Endothelial cell of umbilical vein (primary cell): ENCODE results near the gene JMJD6. TPM values are rescaled to one million over a fixed set of nuclear protein-coding genes. Genes with fewer than 3 reads are reported as not detected.

ENCODE experiments used
- BruUV-seq: library from RNA; stranded (reverse); fragments of 400-500 nt; replicated peaks from 2 replicates; lab custom pipeline; 2021; lab: Mats Ljungman, UMichigan
- CTCF ChIA-PET: fragments of 300-600, 350-600 bp; sonication (Branson Sonifier 250); formaldehyde crosslinking; loops from one replicate; lab custom pipeline; 2021; ENCODE audit warnings: antibody characterized with exemption, inconsistent platforms; lab: Charles Lee
- POLR2A ChIA-PET: fragments of 300-600, 350-600 bp; sonication (Branson Sonifier 250); formaldehyde crosslinking; loops from one replicate; lab custom pipeline; 2021; ENCODE audit warnings: antibody characterized with exemption, inconsistent platforms; lab: Charles Lee
- DNase-seq: peaks from one replicate; pipeline ENCODE4 v3.0.0-alpha.2; 2011; ENCODE audit warnings: low read depth, low spot score
- FAIRE-seq: peaks from 2 replicates; lab custom pipeline; 2011; peaks lifted over from hg19 to GRCh38; lab: Jason Lieb, UNC
- H2AFZ ChIP-seq: 2 replicates; pipeline ENCODE4 v1.6.0; 2012; ENCODE audit warnings: low read depth, low read length, control low read depth, inconsistent platforms
- H3K27ac ChIP-seq: 2 replicates; pipeline ENCODE4 v1.5.1; 2011; ENCODE audit warnings: low read depth, mild to moderate bottlenecking, control low read depth, low read length, moderate library complexity; ENCODE audit not compliant: insufficient read depth
- H3K27me3 ChIP-seq, 2 experiments: 2 replicates each; pipeline versions ENCODE4 v1.6.0 to v1.6.1; 2011; ENCODE audit warnings: low read length in 2 of 2, mixed read lengths in 1 of 2; ENCODE audit not compliant: control insufficient read depth in 2 of 2, insufficient read depth in 2 of 2
- H3K36me3 ChIP-seq, 2 experiments: 2 replicates in 1 of 2; 3 replicates in 1 of 2; pipeline ENCODE4 v1.5.1; 2011; ENCODE audit warnings: low read length in 2 of 2, mild to moderate bottlenecking in 1 of 2, moderate library complexity in 1 of 2; ENCODE audit not compliant: control insufficient read depth in 2 of 2, insufficient read depth in 2 of 2; ENCODE audit errors: extremely low read depth in 1 of 2
- H3K4me1 ChIP-seq: 3 replicates; pipeline ENCODE4 v1.5.1; 2011; ENCODE audit warnings: mild to moderate bottlenecking, low read length; ENCODE audit not compliant: control insufficient read depth, insufficient read depth; ENCODE audit errors: extremely low read depth
- H3K4me2 ChIP-seq: 2 replicates; pipeline ENCODE4 v1.6.1; 2011; ENCODE audit warnings: low read length, control low read depth, mixed read lengths; ENCODE audit not compliant: insufficient read depth
- H3K4me3 ChIP-seq, 3 experiments: fragments of 200-600 bp in 1 of 3; sonication (generic), shearing (Covaris generic) in 1 of 3; replicated peaks in 1 of 3; 2 replicates each; pipeline ENCODE4 v1.5.1; 2011 to 2016; ENCODE audit warnings: control low read depth in 3 of 3, low read length in 3 of 3, mild to moderate bottlenecking in 2 of 3, inconsistent platforms in 1 of 3, low read depth in 1 of 3, moderate library complexity in 1 of 3; ENCODE audit not compliant: insufficient read depth in 1 of 3
- H3K79me2 ChIP-seq: 2 replicates; pipeline ENCODE4 v1.6.0; 2012; ENCODE audit warnings: low read length, inconsistent platforms; ENCODE audit not compliant: control insufficient read depth, insufficient read depth
- H3K9ac ChIP-seq: replicated peaks from 2 replicates; pipeline ENCODE3; 2011; ENCODE audit warnings: low read length, control low read depth; ENCODE audit not compliant: insufficient read depth; ENCODE audit errors: extremely low read depth
- H3K9me1 ChIP-seq: replicated peaks from 3 replicates; pipeline ENCODE4 v1.6.0; 2011; ENCODE audit warnings: mild to moderate bottlenecking, low read length; ENCODE audit not compliant: control insufficient read depth, insufficient read depth; ENCODE audit errors: extremely low read depth
- H3K9me3 ChIP-seq: replicated peaks from 2 replicates; pipeline ENCODE4 v1.5.1; 2012; ENCODE audit warnings: low read length, inconsistent platforms; ENCODE audit not compliant: control insufficient read depth, insufficient read depth
- H4K20me1 ChIP-seq: replicated peaks from 2 replicates; pipeline ENCODE3; 2011; ENCODE audit warnings: mild to moderate bottlenecking, low read length; ENCODE audit not compliant: control insufficient read depth, insufficient read depth; ENCODE audit errors: extremely low read depth
- CTCF ChIP-seq, 2 donors: IDR thresholded peaks; 1 replicate in 1 of 2; 2 replicates in 1 of 2; pipeline ENCODE4 v1.5.1; 2011; ENCODE audit warnings: low read length in 2 of 2, mild to moderate bottlenecking in 2 of 2, moderate library complexity in 2 of 2, control low read depth in 1 of 2, inconsistent platforms in 1 of 2, low read depth in 1 of 2; ENCODE audit not compliant: insufficient read depth in 1 of 2; ENCODE audit errors: extremely low read depth in 1 of 2
- EZH2 ChIP-seq: IDR thresholded peaks from 2 replicates; pipeline ENCODE4 v1.6.1; 2012; ENCODE audit warnings: borderline replicate concordance, low read depth, mild to moderate bottlenecking, moderate library complexity, low read length, inconsistent platforms; ENCODE audit not compliant: severe bottlenecking
- FOS ChIP-seq: IDR thresholded peaks from 2 replicates; pipeline ENCODE4 v1.6.1; 2011; ENCODE audit warnings: mild to moderate bottlenecking, low read length, moderate library complexity, borderline replicate concordance; ENCODE audit not compliant: insufficient read depth
- GATA2 ChIP-seq: IDR thresholded peaks from 2 replicates; pipeline ENCODE4 v1.7.0; 2011; ENCODE audit warnings: low read depth, mild to moderate bottlenecking, moderate library complexity, mixed read lengths, low read length; ENCODE audit not compliant: insufficient read length, insufficient read depth
- JUN ChIP-seq: IDR thresholded peaks from 2 replicates; pipeline ENCODE4 v1.6.1; 2011; ENCODE audit warnings: borderline replicate concordance, low read depth; ENCODE audit not compliant: insufficient read length, insufficient read depth
- MAX ChIP-seq: IDR thresholded peaks from 2 replicates; pipeline ENCODE4 v1.6.1; 2011; ENCODE audit not compliant: insufficient read depth, insufficient read length
- MYC ChIP-seq: IDR thresholded peaks from one replicate; pipeline ENCODE4 v1.6.1; 2011; ENCODE audit warnings: mild to moderate bottlenecking, low read depth, low read length
- POLR2A ChIP-seq: IDR thresholded peaks from 2 replicates; pipeline ENCODE4 v1.6.1; 2012; ENCODE audit warnings: low read depth, mild to moderate bottlenecking, control low read depth, low read length
- POLR2AphosphoS5 ChIP-seq: IDR thresholded peaks from 2 replicates; pipeline ENCODE4 v1.6.1; 2012; ENCODE audit warnings: low read depth, mild to moderate bottlenecking, control low read depth, low read length, moderate library complexity; ENCODE audit not compliant: insufficient read depth
- dilution Hi-C: fragments of 300-500 bp; cut with MboI; formaldehyde crosslinking; loops from one replicate; pipeline ENCODE4 v1.15.0; 2019; ENCODE audit warnings: low sequenced_read_pairs; ENCODE audit not compliant: extremely low pct_ligation_motif_present
- intact Hi-C: fragments of 100-400 bp; cut with micrococcal nuclease; formaldehyde crosslinking; loops from one replicate; pipeline ENCODE4 v1.10.0; 2022
- polyA plus RNA-seq, 4 experiments: library from polyadenylated mRNA; depleted of rRNA in 3 of 4; stranded (reverse) in 3 of 4; unstranded in 1 of 4; fragments of >200 nt; gene quantifications; 2 replicates each; pipeline versions ENCODE4 v1.2.1 to v1.2.3, GENCODE V29; 2011 to 2012; ENCODE audit warnings: missing spikeins in 1 of 4
- total RNA-seq: library from RNA; stranded (reverse); gene quantifications from 2 replicates; pipeline ENCODE4 v1.2.3, GENCODE V29; 2021

The JMJD6 gene
- total and polyA plus RNA-seq, 2 donors (not counting 3 experiments of a cell fraction or from before 2014, with no cell fraction given), result 19.8 to 36.6 TPM

- TF ChIP-seq CTCF (IDR thresholded peaks at IDR 0.05; ENCODE audit: extremely low read depth in 1 of 2, insufficient read depth in 1 of 2, low read depth in 1 of 2, low read length in 2 of 2) (no peak), MYC (no peak), GATA2 (no peak), EZH2 (no peak), MAX (no peak), POLR2AphosphoS5 (no peak), POLR2A (no peak), FOS (no peak), JUN (no peak)
- Histone ChIP-seq H3K27me3 (peaks cover 0 to 5% of the 10 kb centered on the region in 2 experiments), H3K4me2 (no peak overlapping the region), H3K36me3 (no peaks in the 10 kb centered on the region), H3K79me2 (no peaks in the 10 kb centered on the region), H3K9me3 (no peaks in the 10 kb centered on the region), H2AFZ (peak overlapping the region; percentile 97), H3K4me1 (peaks cover 11% of the 10 kb centered on the region), H3K9me1 (no peaks in the 10 kb centered on the region), H3K4me3 (no peak overlapping the region), H4K20me1 (no peaks in the 10 kb centered on the region), H3K27ac (no peak overlapping the region), H3K9ac (no peak overlapping the region)
- no TSS peak for BruUV-seq
- ChIA-PET CTCF (interaction anchor here (1.3 to 3.0 kb wide), 3 partner anchors 11 to 120 kb away, joined by 5 to 30 read pairs (median 16); no protein-coding TSS in a partner anchor), POLR2A (interaction anchor here (0.6 to 1.8 kb wide), 3 partner anchors 11 to 113 kb away, joined by 3 to 7 read pairs (median 3); partner anchors contain the start of genes MFSD11 and SRSF2)
- no peak for DNase-seq
- intact Hi-C loops (no loop called here), dilution Hi-C loops (no loop called here)
- FAIRE-seq, result no peak
Measured at GRCh38 chr17:76670718-76671122, 55.7 kb downstream of the JMJD6 start.
